GM18519 (cell line): ENCODE measurements around the gene GRK2.

Experiments
- ATAC-seq: cut with Tn5 transposase; IDR thresholded peaks from one replicate; pipeline ENCODE4 v1.9.1; 2021; ENCODE audit warnings: mild to moderate bottlenecking, moderate library complexity; ENCODE audit not compliant: unreplicated experiment, low FRiP score

GRK2 gene

DNA sequence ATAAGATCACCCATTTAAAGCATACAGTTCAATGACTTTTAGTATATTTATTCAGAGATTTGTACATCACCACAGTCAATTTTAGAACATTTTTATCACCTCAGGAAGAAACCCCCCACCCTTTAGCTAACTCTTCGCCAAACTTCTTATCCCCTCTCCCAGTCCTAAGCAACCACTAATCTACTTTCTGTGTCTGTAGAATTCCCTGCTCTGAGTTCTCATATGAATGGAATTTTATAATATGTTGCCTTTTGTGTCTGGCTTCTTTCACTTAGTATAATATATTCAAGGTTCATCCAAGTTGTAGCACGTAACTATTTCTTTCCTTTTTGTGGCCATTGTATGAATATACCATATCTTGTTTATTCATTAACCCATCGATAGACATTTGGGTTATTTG is 26.4 kb downstream of the GRK2 start:
- ATAC-seq, result no peak

DNA sequence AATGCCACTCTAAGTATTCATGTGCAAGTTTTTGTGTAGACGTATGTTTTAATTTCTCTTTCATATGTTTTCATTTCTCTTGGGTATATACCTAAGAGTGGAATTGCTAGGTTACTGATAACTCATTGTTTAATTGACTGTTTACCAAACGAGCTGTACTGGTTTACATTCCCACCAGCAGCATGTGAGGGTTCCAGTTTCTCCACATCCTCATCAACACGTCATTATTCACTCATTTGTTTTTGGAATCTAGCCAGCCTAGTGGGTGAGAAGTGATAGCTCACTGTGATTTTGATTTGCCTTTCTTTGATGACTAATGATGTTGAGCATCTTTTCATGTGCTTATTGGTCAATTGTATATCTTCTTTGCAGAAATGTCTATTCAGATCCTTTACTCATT is 26.8 kb downstream of the GRK2 start:
- no peak for ATAC-seq

- ATAC-seq, result no peak
Observed at GRCh38 chr11:67295846-67296245, 29.6 kb downstream of the GRK2 start.

DNA sequence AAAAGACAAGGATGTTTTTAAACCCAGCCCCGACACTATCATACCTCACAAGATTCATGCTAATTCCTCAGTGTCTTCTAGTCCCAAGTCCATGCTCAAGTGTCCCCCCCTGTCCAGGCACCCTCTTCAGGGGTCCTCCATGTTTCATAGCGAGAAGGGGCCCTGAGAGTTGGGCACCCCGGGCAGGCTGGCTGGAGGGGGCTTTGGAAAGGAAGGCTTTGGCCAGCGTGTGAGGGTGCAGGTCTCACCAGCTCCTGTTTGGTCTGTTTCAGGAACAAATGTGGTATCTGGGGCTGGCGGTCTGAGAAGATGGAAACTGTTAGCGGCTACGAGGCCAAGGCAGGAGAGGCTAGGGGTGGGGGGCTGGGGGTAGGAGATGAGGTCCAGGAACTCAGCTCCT is 32.5 kb downstream of the GRK2 start:
- no peak for ATAC-seq

- no peak for ATAC-seq
Observed at GRCh38 chr11:67299471-67300191, 33.4 kb downstream of the GRK2 start.

DNA sequence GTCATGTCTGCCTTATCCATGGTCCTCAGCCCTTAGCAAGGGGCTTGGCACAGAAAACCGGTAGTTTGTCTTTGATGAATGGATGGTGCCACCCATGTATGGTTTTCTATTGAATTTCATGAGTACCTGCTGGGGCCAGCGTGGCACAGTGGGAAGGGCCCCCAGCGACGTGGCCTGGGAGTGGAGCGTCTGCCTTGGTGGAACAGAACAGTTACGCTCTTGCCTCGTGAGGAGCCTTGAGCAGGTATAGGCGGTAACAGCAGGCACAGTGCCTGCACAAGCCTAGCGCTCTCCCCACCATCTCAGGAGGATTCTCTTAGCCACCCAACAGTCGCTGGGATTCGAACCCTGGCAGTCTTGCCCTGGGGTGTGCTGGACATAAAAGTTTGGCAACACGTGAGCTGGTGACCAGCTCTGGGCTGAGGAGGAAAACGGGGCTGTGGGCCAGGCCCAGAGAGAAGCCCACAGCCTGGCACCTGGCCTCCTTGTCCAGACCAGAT is 34.0 kb downstream of the GRK2 start:
- ATAC-seq, result no peak

- no peak for ATAC-seq
Observed at GRCh38 chr11:67300756-67301312, 34.6 kb downstream of the GRK2 start.

GRCh38 chr11:67301313-67301921 is 35.1 kb downstream of the GRK2 start:
- ATAC-seq, result no peak

GRCh38 chr11:67301951-67302516 is 35.8 kb downstream of the GRK2 start:
- no peak for ATAC-seq

- ATAC-seq, result no peak
Observed at GRCh38 chr11:67302571-67303131, 36.4 kb downstream of the GRK2 start.

DNA sequence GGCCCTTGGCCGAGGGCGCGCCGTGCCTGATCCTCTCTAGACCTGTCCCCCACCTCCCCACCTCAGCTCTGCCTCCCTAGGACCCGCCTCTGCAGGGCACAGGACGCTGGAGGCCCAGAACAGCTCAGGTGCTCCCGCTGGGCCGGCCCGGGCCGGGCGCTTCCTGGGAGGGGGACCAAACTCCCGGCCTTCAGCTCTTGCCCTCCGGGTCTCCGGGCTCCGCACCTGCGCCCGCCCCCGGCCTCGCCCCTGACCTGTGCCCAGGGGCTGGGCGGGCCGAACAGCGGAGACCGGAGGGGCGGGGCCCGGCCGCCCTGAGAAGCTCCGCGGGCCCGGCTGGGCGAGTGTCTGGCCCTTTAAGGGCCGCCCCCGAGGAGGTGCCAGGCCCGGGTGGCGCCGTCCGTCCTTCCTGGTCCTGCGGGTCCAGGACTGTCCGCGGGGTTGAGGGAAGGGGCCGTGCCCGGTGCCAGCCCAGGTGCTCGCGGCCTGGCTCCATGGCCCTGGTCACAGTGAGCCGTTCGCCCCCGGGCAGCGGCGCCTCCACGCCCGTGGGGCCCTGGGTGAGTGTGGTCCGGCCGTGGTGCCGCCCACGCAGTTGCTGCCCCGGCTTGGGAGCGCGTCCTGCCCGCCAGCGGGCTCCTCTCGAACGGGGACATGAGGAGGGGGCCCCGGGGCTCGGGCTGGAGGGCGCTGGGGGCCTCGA is 37.0 kb downstream of the GRK2 start, which contains the start of gene SSH3:
SSH3 (plus strand) TSS at position 399 of the 703 bp plus-strand sequence; CDS start at position 495, 96 bp downstream.
- ATAC-seq, result no peak

DNA sequence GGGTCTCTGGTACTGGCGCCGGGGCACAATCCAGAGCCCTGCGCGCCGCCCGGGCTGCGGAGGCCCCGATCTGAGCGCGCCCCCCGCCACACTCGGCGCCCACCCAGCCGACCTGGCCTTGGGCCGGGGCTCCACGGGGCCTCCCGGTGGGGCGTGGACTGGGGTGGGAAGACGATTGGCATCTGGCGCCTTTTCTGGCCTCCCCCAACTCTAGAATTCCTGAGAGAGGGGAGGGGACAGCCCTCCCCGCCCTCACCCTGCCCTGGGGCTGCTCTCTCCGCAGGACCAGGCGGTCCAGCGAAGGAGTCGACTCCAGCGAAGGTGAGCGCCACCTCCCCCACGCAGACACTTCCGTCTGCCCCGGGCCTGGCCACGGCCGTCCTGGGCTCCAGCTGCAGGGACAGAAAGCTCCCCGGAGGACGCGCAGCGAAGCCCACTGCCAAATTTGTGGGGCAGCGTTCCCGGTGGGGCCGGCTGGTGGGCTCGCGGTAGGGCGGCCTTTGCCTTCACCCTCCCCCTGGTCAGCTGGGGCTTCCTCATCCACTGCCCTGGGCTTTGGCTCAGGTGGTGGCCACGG is 37.6 kb downstream of the GRK2 start:
- no peak for ATAC-seq

DNA sequence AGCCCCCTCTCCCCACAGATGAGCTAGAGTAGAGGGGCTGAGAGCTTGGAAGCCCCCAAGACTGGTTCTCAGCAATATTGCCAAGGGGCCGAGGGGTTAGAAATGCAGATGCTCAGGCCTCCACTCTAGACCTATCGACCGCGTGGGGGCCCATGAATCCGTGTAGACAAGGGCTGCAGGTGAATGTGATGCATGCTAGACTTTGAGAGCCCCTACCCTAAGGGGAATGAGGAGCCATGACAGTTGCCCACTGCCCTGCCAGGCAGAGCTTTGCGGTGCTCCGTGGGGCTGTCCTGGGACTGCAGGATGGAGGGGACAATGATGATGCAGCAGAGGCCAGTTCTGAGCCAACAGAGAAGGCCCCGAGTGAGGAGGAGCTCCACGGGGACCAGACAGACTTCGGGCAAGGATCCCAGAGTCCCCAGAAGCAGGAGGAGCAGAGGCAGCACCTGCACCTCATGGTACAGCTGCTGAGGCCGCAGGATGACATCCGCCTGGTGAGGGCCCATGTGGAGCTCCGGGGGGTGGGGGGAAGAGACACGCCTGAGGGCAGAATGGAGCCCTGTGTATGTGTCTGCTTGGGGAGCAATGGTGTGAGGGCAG is 38.3 kb downstream of the GRK2 start:
- ATAC-seq, result no peak

- ATAC-seq, result no peak
Observed at GRCh38 chr11:67306769-67307544, 40.7 kb downstream of the GRK2 start.

GRCh38 chr11:67307545-67308001 is 41.3 kb downstream of the GRK2 start:
- ATAC-seq, result no peak

DNA sequence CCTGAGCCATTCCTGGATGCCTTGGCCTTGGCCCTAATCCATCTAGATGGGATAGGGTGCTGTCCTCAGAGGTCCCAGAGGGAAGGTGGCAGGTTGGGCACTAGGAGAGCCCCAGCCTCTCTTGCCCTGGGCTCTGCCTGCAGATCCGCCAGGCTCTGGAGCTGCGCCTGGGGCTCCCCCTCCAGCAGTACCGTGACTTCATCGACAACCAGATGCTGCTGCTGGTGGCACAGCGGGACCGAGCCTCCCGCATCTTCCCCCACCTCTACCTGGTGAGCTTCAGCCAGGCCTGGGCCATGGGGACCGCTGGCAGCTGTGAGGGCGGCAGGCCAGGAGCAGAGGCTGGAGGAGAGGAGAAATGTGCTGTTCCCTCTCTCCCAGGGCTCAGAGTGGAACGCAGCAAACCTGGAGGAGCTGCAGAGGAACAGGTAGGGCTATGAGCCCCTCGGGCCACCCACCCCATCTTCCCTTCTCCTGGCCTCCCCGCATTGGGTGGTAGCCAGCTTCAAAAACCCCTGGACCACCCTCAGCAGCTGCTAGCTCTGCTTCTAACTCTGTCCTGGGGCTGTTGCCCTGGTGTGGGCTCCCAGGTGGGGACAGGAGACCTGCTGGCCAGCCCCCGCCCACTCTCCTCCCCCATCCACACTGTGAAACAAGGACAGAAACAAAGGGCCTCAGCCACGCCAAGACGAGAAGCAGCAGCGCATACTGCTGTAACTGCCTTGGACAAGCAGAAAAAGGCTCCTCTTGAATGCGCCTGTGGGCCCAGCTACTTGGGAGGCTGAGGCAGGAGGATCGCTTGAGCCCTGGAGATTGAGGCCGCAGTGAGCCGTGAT is 42.0 kb downstream of the GRK2 start:
- no peak for ATAC-seq

- ATAC-seq, result no peak
Observed at GRCh38 chr11:67309166-67309565, 42.9 kb downstream of the GRK2 start.

- no peak for ATAC-seq
Observed at GRCh38 chr11:67309661-67310061, 43.4 kb downstream of the GRK2 start.
